ENCODE measurements around the gene TMEM209.

DNA sequence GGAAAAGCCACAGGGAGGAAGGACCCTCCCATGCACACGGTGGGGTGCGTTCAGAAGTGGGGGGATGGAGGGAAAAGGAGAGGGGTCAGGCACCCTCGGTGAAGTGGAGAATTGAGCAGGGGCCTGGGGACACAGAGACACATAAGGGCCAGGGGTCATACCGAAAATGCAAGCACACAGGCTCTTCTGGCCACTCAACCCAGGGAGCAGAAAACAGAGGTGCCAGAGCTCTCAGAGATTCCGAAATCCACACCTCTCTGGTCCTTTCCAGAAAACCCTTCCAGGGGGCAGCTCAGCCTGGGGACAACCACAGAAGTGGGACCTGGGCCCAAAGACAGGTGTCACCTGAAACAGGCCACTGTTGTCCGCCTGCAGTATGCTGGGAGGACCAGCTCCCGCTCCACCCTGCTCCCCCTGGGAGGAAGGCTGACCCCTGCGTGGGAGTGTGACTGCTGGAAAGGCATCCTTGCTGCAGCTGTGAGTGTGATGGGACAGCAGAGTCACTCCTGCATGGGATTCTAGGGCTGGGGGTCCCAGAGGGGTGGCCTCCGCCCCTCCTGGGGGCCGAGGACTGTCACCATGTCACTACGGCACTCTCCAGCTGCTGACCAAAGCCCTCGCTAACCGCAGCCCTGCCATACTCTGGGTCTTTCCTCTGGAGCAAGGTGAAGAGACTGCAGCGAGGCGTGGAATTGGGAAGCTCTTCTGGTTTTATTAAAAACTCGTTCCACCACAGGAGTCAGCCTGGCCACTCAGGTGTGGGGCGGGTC, 63.1 kb downstream of the TMEM209 start:
- TF ChIP-seq, protein P1, sequence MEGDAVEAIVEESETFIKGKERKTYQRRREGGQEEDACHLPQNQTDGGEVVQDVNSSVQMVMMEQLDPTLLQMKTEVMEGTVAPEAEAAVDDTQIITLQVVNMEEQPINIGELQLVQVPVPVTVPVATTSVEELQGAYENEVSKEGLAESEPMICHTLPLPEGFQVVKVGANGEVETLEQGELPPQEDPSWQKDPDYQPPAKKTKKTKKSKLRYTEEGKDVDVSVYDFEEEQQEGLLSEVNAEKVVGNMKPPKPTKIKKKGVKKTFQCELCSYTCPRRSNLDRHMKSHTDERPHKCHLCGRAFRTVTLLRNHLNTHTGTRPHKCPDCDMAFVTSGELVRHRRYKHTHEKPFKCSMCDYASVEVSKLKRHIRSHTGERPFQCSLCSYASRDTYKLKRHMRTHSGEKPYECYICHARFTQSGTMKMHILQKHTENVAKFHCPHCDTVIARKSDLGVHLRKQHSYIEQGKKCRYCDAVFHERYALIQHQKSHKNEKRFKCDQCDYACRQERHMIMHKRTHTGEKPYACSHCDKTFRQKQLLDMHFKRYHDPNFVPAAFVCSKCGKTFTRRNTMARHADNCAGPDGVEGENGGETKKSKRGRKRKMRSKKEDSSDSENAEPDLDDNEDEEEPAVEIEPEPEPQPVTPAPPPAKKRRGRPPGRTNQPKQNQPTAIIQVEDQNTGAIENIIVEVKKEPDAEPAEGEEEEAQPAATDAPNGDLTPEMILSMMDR (IDR thresholded peaks at IDR 0.05) = no peak
- TF ChIP-seq POLR2A (IDR thresholded peaks at IDR 0.05) = no peak

Measured in body of pancreas (tissue), 4 donors.